ENCODE results near the gene NUAK2. TPM values are rescaled to one million over a fixed set of nuclear protein-coding genes. Genes with fewer than 3 reads are reported as not detected.

NUAK2 gene
- total RNA-seq, 1 donor from 2014 or later, result 4.5 TPM

GRCh38 chr1:205360891-205361290 is 39.3 kb upstream of the NUAK2 start:
- Mint-ChIP-seq H3K27me3 (ENCODE audit: unreplicated experiment) (peaks cover 69% of the 10 kb centered on the region), H3K9me3 (ENCODE audit: unreplicated experiment) (no peaks in the 10 kb centered on the region), H3K36me3 (ENCODE audit: unreplicated experiment) (no peaks in the 10 kb centered on the region), H3K4me3 (ENCODE audit: unreplicated experiment) (no peak overlapping the region), H3K27ac (ENCODE audit: unreplicated experiment) (no peak overlapping the region), H3K4me1 (ENCODE audit: unreplicated experiment) (no peaks in the 10 kb centered on the region)
- DNase-seq (ENCODE audit: extremely low spot score, unreplicated experiment), result no peak
- TF ChIP-seq CTCF (IDR thresholded peaks at IDR 0.05), result no peak

- TF ChIP-seq CTCF (IDR thresholded peaks at IDR 0.05), result no peak
- Mint-ChIP-seq H3K36me3 (ENCODE audit: unreplicated experiment) (no peaks in the 10 kb centered on the region), H3K9me3 (ENCODE audit: unreplicated experiment) (no peaks in the 10 kb centered on the region), H3K27ac (ENCODE audit: unreplicated experiment) (no peak overlapping the region), H3K27me3 (ENCODE audit: unreplicated experiment) (peaks cover 66% of the 10 kb centered on the region), H3K4me3 (ENCODE audit: unreplicated experiment) (no peak overlapping the region), H3K4me1 (ENCODE audit: unreplicated experiment) (no peaks in the 10 kb centered on the region)
- no peak for DNase-seq (ENCODE audit: extremely low spot score, unreplicated experiment)
These were observed 38.4 kb upstream of the NUAK2 start for GRCh38 chr1:205359771-205360565.

GRCh38 chr1:205358579-205358978 is 37.0 kb upstream of the NUAK2 start:
- peaks cover 70% of the 10 kb centered on the region for H3K27me3 Mint-ChIP-seq (ENCODE audit: unreplicated experiment)
- no peaks in the 10 kb centered on the region for H3K4me1 Mint-ChIP-seq (ENCODE audit: unreplicated experiment)

GRCh38 chr1:205357567-205357966 is 36.0 kb upstream of the NUAK2 start:
- Mint-ChIP-seq H3K9me3 (ENCODE audit: unreplicated experiment) (no peaks in the 10 kb centered on the region), H3K36me3 (ENCODE audit: unreplicated experiment) (no peaks in the 10 kb centered on the region), H3K27ac (ENCODE audit: unreplicated experiment) (no peak overlapping the region), H3K27me3 (ENCODE audit: unreplicated experiment) (peaks cover 63% of the 10 kb centered on the region), H3K4me1 (ENCODE audit: unreplicated experiment) (no peaks in the 10 kb centered on the region), H3K4me3 (ENCODE audit: unreplicated experiment) (no peak overlapping the region)
- no peak for DNase-seq (ENCODE audit: extremely low spot score, unreplicated experiment)
- no peak for TF ChIP-seq CTCF (IDR thresholded peaks at IDR 0.05)

More at GRCh38 chr1:205358579-205358978, 37.0 kb upstream of the NUAK2 start:
- no peak for TF ChIP-seq CTCF (IDR thresholded peaks at IDR 0.05)
- DNase-seq (ENCODE audit: extremely low spot score, unreplicated experiment), result no peak
- Mint-ChIP-seq H3K36me3 (ENCODE audit: unreplicated experiment) (no peaks in the 10 kb centered on the region), H3K27ac (ENCODE audit: unreplicated experiment) (no peak overlapping the region), H3K9me3 (ENCODE audit: unreplicated experiment) (no peaks in the 10 kb centered on the region), H3K4me3 (ENCODE audit: unreplicated experiment) (no peak overlapping the region)

- peaks cover 53% of the 10 kb centered on the region for H3K27me3 Mint-ChIP-seq (ENCODE audit: unreplicated experiment)
- H3K9me3 Mint-ChIP-seq (ENCODE audit: unreplicated experiment), result no peaks in the 10 kb centered on the region
- no peak for DNase-seq (ENCODE audit: extremely low spot score, unreplicated experiment)
- peaks cover 5% of the 10 kb centered on the region for H3K4me1 Mint-ChIP-seq (ENCODE audit: unreplicated experiment)
- no peak within 1 kb of the TSS for H3K27ac Mint-ChIP-seq (ENCODE audit: unreplicated experiment)
- H3K36me3 Mint-ChIP-seq (ENCODE audit: unreplicated experiment), result no peaks in the 10 kb centered on the region
- TF ChIP-seq CTCF (IDR thresholded peaks at IDR 0.05), result no peak
- no peak within 1 kb of the TSS for H3K4me3 Mint-ChIP-seq (ENCODE audit: unreplicated experiment)
These were observed 35.0 kb upstream of the NUAK2 start, which contains the start of gene KLHDC8A for GRCh38 chr1:205356440-205357139. KLHDC8A (minus strand) TSS chr1:205356922; CDS start chr1:205343604, 13,318 bp downstream.

All from osteocyte (in vitro differentiated cells).